Kasumi-1 (cell line): ENCODE measurements around the gene IFITM1.

Experiments
- DNase-seq, 2 experiments: peaks; one replicate each; lab custom pipeline; 2025; lab: John Stamatoyannopoulos, UW

Gene IFITM1

DNA sequence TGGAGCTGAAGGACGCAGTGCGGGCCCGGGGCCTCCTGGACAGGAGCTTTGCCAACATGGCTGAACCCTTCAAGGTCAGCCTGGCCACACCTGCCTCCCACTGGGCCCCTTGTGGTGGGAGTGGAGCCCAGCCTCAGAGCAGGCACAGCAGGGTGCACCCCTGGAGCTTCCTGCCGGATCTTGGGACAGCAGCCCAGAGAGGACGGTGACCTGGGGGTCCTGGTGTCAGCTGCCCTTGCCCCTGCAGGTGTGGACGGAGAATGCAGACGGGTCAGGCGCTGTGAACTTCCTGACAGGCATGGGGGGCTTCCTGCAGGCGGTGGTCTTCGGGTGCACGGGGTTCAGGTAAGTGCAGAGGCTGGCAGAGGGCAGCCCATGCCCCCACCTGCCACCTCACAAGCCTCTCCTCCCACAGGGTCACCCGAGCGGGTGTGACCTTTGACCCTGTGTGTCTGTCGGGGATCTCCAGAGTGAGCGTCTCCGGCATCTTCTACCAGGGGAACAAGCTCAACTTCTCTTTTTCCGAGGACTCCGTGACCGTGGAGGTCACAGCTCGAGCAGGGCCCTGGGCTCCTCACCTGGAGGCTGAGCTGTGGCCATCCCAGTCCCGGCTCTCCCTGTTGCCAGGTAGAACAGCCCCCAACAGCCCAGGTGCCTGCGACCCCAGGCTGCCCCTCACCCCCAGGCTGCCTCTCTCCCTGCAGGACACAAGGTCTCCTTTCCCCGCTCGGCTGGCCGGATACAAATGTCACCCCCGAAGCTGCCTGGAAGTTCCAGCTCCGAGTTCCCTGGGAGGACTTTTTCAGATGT, 19.8 kb upstream of the IFITM1 start:
- DNase-seq, result no peak

DNA sequence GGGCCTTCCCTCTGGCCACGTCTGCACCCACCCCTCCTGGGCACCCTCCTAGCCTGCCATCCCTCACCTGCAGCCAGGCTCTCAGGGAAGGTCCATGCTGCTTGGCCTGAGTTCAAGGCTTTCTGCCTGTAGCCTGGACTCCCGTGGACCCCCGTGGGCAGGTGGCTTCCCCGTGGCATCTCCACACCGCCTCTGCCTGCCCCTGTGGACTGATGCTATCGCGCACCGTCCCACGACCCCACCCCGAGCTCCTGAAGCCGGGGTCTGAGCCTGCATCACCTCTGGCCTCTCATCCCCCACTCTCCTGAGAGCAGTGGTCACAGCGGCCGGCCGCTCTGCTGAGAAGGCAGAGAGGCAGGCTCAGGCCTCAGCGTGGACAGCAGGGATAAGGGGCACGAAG, 19.1 kb upstream of the IFITM1 start:
- DNase-seq, result no peak

DNA sequence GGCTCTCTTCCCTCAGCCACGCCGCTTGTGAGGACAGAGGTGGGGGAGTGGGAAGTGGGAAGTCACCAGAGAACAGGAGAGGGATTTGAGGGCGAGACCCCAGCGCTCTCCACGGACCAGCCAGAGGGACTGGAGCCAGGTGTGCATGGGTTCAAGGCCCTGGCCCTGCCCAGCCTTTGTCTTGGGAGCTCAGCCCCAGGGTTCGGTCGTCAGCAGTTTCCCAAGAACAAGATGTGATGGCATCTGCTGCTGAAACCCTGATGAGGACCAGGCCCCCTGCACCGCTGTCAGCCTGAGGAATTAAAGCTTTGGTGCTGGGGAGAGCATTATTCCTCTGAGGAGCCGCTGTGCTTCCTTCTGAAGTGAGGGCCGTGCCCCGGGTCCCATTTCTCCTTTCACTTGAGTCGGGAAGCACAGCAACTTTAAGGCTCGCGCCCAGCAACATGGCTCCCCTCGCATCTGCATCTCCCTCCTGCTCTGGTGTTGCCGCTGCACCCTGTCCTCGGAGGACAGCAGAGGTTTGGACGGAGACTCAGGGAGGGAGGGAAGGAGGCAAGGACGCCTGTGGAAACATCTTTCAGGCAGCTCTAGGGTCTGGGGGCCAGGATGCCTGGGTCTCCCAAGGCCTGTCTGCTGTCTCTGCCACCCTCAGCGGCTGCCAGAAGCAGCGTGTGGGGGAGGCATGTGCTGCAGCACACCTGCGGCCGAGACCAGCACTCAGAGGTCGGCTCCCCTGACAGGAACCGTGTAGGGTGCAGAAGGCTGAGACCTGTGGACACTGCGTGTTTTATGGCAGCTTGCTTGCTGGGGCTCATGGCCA, 18.3 kb upstream of the IFITM1 start:
- no peak for DNase-seq

DNA sequence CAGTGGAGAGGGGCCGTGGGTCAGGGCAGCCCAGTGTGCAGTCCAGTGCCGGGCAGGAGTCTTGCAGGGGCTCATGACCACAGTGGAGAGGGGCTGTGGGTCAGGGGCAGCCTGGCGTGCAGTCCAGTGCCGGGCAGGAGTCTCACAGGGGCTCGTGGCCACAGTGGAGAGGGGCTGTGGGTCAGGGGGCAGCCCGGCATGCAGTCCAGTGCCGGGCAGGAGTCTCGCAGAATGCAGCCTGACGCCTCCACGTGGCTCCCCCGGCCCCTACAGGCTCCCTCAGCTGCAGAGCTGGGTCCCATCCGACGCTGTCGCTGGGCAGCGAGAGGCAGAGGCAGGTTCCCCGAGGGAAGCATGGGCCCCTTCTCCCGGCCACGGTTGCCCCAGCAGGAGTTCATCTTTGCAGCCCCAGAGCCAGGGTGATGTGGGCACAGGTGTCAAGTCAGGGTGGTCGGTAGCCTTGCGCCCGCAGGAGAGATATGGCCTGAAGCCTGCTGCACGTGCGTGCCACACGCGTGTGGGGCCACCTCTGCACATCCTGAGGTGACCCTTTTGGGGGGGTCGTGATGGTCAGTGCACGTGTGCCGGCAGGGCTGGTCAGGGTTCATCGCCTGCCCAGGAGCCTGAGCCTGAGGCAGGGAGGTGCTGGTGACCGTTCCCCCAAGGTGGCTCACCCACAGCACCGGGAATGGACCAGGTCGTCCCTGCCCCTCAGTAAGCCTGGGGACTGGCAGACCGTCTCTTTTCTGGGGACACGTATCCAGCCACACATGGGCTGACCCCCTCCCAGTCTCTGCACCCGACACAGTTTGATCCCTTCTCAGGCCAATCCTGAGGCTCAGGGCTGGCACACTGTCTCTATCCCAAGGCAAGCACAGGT, 17.4 kb upstream of the IFITM1 start:
- DNase-seq, result no peak

DNA sequence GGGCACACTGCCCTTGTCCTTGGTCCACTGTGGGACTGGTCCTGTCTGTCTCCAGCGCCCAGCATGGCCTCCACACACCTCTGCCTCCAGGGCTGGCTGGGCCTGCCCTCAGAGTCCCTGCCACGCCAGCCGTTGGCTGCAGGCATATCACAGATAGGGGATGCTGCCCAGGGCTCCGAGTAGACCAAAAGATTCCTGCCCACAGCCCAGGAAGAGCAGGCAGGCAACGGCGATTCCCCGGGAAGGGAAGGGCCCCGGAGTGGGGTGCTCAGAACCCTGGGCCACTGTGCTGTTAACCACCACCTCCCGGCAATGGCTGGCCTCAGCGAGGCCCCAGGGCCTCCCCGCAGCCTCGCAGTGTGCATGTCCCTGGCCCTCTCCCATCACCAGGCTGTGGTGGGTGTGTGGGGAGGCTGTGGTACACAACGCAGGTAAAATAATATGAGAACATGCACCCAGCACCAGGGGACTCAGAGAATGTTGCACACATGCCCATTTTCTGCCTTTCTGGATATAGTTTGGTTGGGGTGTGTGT, 16.7 kb upstream of the IFITM1 start:
- no peak for DNase-seq

DNA sequence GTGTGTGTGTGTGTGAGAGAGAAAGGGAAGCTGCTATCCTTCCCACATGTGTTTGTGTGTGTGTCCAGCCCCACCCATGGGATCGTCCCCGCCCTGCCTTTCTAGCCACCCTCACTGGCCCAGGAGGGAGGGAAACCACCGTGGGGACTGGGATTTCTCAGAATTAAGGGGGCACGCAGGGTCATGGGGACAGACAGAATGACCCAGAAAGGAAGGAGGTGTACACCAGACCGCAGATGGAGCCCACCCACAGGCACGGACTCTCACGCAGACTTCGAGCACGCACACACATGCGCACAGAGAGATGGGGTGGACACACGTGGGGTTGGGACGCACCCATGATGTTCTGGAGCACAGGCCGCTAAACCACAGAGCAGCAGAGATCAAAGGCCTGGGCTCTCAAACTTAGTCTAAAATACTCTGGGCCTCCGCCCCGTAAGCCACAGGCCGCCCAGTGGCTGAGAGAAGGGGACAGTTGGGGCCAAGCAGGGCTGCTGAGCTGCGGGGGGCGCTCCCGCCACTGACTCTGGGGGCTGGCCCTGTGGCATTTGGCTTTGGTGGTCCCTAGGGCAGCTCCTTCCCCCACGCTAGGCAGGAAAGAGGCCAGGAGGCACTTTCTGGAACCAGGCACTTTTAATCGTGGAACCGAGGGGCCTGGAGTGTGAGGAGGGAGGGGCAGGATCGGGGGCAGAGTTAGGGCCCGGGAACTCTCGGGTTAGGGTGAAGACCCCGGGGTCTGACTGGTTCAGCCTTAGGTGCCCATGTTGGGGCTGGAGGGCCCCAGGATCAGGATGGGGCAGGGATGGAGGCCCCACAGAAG, 16.0 kb upstream of the IFITM1 start:
- no peak for DNase-seq

DNA sequence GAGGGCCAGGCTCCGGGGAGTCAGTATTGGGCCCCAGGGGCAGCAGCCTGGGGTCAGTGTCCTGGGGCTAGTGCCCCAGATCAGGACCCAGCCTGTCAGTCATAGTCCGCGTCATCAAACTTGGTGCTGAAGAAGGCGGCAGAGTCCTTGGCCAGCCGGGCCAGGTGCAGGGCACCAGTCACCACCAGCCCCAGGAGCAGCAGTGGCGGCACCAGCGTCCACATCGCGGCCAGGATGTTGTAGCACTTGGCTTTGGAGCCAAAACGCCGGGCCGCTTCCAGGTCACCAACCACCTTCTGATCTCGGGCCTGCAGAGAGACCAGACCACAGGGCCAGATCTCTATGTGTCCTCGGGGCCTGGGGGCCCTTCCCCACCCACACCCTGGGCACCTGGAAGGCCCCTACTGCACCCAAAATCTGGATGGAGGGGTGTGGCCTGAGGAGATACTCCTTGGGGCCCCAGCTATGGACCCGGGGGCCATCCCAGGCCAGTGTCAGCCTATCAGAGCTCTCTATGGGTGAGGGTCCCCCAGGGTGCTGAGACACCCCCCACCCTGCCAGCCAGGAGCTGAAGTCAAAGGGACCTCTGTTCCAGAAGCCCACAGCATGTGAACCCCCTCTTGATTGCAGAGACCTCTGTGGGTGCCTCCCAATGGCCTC, 15.3 kb upstream of the IFITM1 start:
- no peak for DNase-seq

DNA sequence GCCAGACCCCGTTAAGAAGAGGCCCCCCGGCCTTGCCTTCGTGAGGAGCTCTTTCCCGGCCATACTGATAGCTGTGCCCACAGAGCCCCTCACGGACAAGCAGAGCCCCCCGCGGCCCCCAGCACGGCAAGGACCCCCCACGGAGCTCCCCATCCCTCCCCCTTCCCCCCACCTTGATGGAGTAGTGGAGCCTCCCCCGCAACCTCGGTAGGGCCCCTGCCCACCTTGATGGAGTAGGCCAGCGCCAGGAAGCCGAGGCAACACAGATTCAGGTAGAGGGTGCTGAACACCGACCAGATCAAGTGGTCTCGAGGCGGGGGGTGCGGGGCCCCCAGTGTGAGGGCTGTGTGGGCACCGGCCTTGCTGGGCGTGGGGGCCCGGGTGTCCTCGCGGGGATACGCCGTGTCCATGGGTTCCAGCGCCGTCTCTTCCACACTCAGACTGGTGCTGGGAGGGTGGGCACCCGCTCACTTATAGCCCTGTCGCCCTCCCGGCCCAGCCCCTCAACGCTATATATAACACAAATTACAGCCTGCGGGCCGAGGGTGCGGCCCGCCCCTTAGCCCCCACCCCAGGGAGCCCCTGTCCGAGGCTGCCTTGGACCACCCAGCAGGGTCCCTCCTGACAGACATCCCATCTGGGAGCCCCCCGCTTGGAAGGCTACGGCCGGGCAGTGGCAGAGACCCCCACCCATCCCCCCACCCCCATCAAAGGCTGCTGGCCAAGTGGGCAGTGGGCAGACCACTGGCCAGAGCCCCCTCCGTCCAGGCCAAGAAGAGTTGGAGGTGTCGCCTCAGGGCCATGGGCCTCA, 14.6 kb upstream of the IFITM1 start, which contains the start of gene IFITM5:
IFITM5 (minus strand) TSS at position 446 of the 811 bp plus-strand sequence; CDS start at position 410, 36 bp downstream.
- no peak for DNase-seq

DNA sequence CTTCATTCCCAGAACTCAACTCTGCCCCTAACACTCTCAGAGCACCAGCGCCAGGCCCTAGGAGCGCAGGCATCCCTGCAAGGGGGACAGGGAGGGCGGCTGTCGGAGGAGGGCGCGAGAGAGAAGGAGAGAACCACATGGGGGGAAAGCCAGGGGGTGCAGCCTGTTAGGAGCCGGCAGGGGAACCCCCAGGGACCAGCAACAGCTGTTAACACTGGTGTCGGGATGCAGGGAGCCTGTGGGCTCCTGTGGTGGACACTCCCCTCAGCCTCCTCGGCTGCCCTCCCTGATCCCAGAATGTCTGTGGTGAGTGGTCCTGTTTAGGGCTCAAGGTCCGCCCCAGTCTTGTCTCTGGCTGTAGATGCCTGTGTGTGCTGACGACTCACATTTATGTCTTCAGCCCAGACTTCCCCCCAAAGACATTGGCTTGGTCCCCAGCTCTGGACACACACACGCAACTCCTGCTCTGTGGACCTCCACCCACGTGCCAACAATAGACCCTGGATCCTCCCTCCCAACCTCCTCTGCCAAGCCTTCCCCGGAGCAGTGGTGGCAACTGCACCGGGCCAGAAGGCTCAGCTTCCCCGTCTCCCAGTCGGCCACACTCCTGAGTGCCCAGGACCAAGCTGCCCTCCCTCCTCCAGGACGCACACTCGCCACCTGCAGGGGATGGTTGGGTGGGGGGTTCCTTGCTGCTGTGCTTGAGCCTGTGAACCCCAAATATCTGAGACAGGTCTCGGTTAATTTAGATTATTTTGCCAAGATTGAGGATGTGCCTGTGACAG, 13.7 kb upstream of the IFITM1 start:
- peak in 1 of 2 experiments; percentile 17 for DNase-seq

DNA sequence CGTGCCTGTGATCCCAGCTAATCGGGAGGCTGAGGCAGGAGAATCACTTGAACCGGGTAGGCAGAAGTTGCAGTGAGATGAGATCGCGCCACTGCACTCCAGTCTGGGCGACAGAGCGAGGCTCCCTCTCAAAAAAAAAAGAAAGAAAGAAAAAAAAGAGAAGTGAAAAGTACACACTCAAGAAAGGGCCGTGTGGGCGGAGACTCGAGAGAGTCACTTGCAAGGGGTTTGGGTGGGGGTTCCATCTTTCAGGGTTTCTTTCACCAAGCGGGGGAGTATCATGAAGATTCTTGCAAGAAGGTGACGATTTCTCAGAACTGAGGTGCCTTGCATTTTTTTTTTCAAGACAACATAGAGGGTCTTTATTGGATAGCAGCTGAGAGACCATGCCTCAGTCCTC, 10.5 kb upstream of the IFITM1 start:
- no peak for DNase-seq

DNA sequence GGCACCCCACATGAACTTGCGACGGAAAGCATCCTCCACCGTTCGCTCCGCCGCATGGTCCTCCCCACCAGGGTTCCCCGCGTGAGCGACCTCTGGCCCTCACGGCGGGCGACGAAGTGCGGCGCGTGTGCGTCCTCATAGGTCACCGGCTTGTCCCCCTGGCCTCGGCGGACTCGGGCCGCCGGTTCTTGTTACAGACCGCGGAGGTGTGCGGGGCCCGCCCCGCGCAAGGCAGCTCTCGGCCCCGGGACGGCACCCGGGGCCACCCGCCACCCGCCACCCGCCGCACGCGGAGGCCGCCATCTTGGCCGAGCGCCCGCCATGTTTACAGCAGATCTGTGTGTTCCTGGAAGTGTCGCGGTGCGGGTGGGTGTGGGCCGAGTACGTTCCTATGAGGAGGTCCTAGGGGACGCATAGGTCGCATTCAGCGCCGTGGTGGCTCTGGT, 9.8 kb upstream of the IFITM1 start:
- DNase-seq, result no peak

DNA sequence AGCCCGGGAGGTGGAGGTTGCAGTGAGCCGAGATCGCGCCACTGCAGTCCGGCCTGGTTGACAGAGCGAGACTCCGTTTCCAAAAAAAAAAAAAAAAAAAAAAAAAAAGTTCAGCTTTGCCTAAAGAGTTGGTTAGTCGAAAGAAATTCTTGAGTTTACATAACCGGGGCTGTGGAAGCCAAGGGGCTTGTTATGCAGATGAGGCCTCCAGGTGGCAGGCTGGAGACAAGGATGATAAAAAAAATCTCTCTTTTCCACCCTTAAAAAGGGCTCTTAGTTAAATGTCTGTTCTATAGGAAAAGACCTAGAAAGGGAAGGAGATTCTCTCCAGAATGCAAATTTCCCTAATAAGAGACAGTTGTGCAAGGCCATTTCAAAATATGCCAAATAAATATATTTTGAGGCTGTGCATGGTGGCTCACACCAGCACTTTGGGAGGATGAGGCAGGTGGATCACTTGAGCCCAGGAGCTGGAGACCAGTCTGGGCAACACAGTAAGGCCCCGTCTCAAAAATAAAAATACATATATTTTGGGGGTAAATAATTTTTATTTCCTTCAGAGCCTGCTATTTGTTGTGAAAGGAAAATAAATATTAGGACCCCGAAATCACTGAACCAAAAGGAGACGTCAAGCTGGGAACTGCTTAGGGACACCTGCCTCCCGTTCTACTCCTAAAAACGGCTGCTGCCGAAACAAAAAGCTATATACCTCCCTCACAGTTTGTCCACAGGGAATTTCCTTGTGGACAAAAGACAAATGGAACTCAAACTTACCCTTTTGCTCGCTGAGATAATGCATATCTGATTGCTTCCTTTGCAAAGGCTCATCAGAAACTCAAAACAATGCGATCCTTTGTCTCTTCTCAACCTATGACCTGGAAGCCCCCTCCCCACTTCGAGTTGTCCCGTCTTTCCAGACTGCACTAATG, 8.7 kb upstream of the IFITM1 start:
- peak; percentile 77 to 87 for DNase-seq

DNA sequence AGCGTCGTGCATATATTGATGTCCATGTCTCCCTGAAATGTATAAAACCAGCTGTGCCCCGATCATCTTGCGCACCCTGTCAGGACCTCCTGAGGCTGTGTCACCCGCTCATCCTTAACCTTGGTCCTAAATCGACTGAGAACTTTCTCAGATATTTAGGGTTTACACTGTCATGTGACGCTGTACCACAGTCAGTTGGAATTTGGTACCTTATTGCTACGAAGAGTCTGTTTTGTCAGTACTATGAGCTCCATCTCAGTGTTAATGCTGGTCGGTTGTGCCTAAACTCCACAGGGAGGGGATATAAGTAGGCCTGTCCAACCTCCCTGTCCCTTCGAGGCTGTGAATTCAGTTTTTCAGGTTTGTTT, 8.0 kb upstream of the IFITM1 start:
- no peak for DNase-seq

DNA sequence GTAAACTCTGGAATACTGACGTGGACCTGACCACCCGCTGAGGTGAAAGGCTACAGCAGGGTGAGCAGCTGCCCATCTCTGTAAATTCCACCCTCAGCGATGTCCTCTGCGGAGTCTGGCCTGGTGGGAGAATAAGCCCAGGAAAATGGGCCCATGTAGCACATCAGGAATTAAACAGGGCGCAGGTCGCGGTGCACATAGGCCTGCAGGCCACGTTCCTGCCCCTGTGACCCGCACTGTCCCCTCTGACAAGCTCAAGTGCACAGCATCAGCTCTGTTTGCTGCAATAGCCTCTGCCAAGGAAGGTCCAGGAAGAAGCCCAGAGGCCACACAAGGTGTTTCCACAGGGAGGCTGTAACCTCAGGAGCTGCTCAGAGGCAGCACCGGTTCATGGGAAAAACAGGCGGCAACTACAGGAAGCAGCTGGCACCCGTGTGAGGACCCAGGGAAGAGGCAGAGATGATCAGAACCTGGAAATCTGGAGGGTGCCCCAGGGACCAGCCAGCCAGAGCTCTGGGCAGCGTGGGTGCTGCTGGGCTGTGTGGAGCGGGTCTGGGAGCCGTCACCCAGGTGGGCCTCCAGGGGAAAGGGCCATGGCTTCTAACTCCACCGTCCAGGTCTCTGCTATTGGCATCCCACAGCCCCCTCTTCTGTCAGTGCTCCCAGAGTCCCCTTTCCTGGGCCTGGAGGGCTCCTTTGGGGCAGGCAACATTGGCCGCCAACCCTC, 7.0 kb upstream of the IFITM1 start:
- no peak for DNase-seq

DNA sequence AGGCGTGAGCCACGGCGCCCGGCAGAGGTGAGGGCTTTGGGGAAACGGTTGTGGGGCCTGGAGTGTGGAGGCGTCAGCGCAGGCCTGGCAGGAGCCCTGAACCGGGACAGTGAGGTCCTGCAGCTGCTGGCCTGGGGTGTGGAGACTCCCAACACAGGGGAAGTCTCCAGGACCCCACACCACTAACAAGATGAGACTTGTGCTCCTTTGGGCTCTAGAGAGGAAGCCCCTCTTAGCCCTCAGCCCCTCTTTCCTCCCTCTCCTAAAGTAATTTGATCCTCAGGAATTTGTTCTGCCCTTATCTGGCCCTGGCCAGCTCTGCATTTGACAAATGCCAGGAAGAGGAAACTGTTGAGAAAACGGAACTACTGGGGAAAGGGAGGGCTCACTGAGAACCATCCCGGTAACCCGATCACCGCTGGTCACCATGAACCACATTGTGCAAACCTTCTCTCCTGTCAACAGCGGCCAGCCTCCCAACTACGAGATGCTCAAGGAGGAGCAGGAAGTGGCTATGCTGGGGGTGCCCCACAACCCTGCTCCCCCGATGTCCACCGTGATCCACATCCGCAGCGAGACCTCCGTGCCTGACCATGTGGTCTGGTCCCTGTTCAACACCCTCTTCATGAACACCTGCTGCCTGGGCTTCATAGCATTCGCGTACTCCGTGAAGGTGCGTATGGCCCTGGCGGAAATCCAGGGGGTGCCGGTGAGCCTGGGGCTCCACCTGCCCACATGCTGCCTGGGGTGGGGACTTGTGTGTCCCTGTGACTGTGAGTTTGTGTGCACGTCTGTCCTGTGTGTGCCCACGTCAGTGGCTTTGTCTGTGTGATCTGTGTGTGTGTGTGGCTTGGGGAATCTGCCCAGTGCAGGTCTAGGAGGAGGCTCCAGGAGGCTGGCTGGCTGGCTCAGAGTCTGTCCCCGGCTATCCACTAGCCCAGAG, 5.8 kb upstream of the IFITM1 start, which contains the start of gene IFITM2:
IFITM2 (plus strand) TSS at position 51 of the 943 bp plus-strand sequence; CDS start at position 428, 377 bp downstream.
- DNase-seq, result peak; percentile 98 to 99
